ENCODE data around the gene NFATC2. TPM values are rescaled to one million over a fixed set of nuclear protein-coding genes. Genes with fewer than 3 reads are reported as not detected.

Gene NFATC2
- total RNA-seq, 1 donor from 2014 or later = not detected

- no peak overlapping the region for H3K4me3 ChIP-seq (ENCODE audit: low read depth, low read length)
- no peak for TF ChIP-seq CTCF (IDR thresholded peaks at IDR 0.05; ENCODE audit: insufficient read depth, low read length, severe bottlenecking)
Measured at GRCh38 chr20:51368461-51369211, 173.9 kb downstream of the NFATC2 start.

GRCh38 chr20:51366155-51366886 is 176.2 kb downstream of the NFATC2 start:
- no peaks in the 10 kb centered on the region for H3K27me3 ChIP-seq (ENCODE audit: control insufficient read depth, insufficient read depth, low read length)
- FAIRE-seq (peak; percentile 36), DNase-seq (ENCODE audit: low read depth) (peak; percentile 95)
- H3K36me3 ChIP-seq (ENCODE audit: control insufficient read depth, insufficient read depth, low read length) = no peaks in the 10 kb centered on the region
- TF ChIP-seq CTCF (IDR thresholded peaks at IDR 0.05; ENCODE audit: insufficient read depth, low read length, severe bottlenecking) = no peak
- H3K4me3 ChIP-seq (ENCODE audit: low read depth, low read length) = no peak overlapping the region

More at GRCh38 chr20:51368461-51369211, 173.9 kb downstream of the NFATC2 start:
- Histone ChIP-seq H3K27me3 (ENCODE audit: control insufficient read depth, insufficient read depth, low read length) (no peaks in the 10 kb centered on the region), H3K36me3 (ENCODE audit: control insufficient read depth, insufficient read depth, low read length) (no peaks in the 10 kb centered on the region)
- no peak for DNase-seq (ENCODE audit: low read depth)
- FAIRE-seq = no peak

- H3K4me3 ChIP-seq (ENCODE audit: low read depth, low read length) = no peak overlapping the region
- H3K27me3 ChIP-seq (ENCODE audit: control insufficient read depth, insufficient read depth, low read length) = no peaks in the 10 kb centered on the region
- no peak for TF ChIP-seq CTCF (IDR thresholded peaks at IDR 0.05; ENCODE audit: insufficient read depth, low read length, severe bottlenecking)
- FAIRE-seq (no peak), DNase-seq (ENCODE audit: low read depth) (peak; percentile 59)
- H3K36me3 ChIP-seq (ENCODE audit: control insufficient read depth, insufficient read depth, low read length) = no peaks in the 10 kb centered on the region
Measured at GRCh38 chr20:51365670-51366069, 176.8 kb downstream of the NFATC2 start.

- FAIRE-seq (no peak), DNase-seq (ENCODE audit: low read depth) (no peak)
- no peak for TF ChIP-seq CTCF (IDR thresholded peaks at IDR 0.05; ENCODE audit: insufficient read depth, low read length, severe bottlenecking)
- Histone ChIP-seq H3K27me3 (ENCODE audit: control insufficient read depth, insufficient read depth, low read length) (no peaks in the 10 kb centered on the region), H3K36me3 (ENCODE audit: control insufficient read depth, insufficient read depth, low read length) (no peaks in the 10 kb centered on the region), H3K4me3 (ENCODE audit: low read depth, low read length) (no peak overlapping the region)
Measured at GRCh38 chr20:51363813-51364212, 178.7 kb downstream of the NFATC2 start.

GRCh38 chr20:51363378-51363777 is 179.1 kb downstream of the NFATC2 start:
- DNase-seq (ENCODE audit: low read depth) (no peak), FAIRE-seq (no peak)
- no peak overlapping the region for H3K4me3 ChIP-seq (ENCODE audit: low read depth, low read length)
- no peaks in the 10 kb centered on the region for H3K36me3 ChIP-seq (ENCODE audit: control insufficient read depth, insufficient read depth, low read length)
- TF ChIP-seq CTCF (IDR thresholded peaks at IDR 0.05; ENCODE audit: insufficient read depth, low read length, severe bottlenecking) = no peak
- H3K27me3 ChIP-seq (ENCODE audit: control insufficient read depth, insufficient read depth, low read length) = no peaks in the 10 kb centered on the region

Data from bronchial epithelial cell (primary cell).